Neuronal stem cell (in vitro differentiated cells): ENCODE data around the gene GINS2.

Experiments
- DNase-seq: peaks from one replicate; pipeline ENCODE4 v3.0.0-alpha.2; 2013; ENCODE audit warnings: low spot score
- H2AFZ ChIP-seq: one replicate; pipeline ENCODE4 v1.6.1; 2013; ENCODE audit warnings: mild to moderate bottlenecking, low read length, inconsistent platforms
- H2AK5ac ChIP-seq: 2 replicates; pipeline ENCODE4 v1.6.1; 2013; ENCODE audit warnings: low read depth, mild to moderate bottlenecking, inconsistent platforms, low read length, moderate library complexity, mixed read lengths
- H2BK120ac ChIP-seq: 2 replicates; pipeline ENCODE4 v1.6.1; 2013; ENCODE audit warnings: low read depth, mild to moderate bottlenecking, inconsistent platforms, low read length, moderate library complexity, mixed read lengths
- H2BK12ac ChIP-seq: one replicate; pipeline ENCODE4 v1.6.1; 2013; ENCODE audit warnings: low read length, inconsistent platforms
- H2BK15ac ChIP-seq: 2 replicates; pipeline ENCODE4 v1.6.1; 2013; ENCODE audit warnings: mild to moderate bottlenecking, low read length, inconsistent platforms, mixed read lengths
- H2BK5ac ChIP-seq: one replicate; pipeline ENCODE4 v1.6.1; 2013; ENCODE audit warnings: inconsistent platforms, mild to moderate bottlenecking, low read length, moderate library complexity
- H3K14ac ChIP-seq: one replicate; pipeline ENCODE4 v1.6.1; 2013; ENCODE audit warnings: low read length, inconsistent platforms
- H3K18ac ChIP-seq: 2 replicates; pipeline ENCODE4 v1.6.1; 2013; ENCODE audit warnings: low read length, inconsistent platforms
- H3K23ac ChIP-seq: 2 replicates; pipeline ENCODE4 v1.6.1; 2013; ENCODE audit warnings: low read depth, mild to moderate bottlenecking, mixed read lengths, low read length, inconsistent platforms; ENCODE audit not compliant: poor library complexity
- H3K27ac ChIP-seq: replicated peaks from 3 replicates; pipeline ENCODE4 v1.5.1; 2013; ENCODE audit warnings: low read length, inconsistent platforms
- H3K27me3 ChIP-seq, 3 experiments: 2 replicates each; pipeline ENCODE4 v1.6.1; 2013; ENCODE audit warnings: low read length in 3 of 3, mild to moderate bottlenecking in 2 of 3, inconsistent platforms in 1 of 3, low read depth in 1 of 3, mixed read lengths in 1 of 3, moderate library complexity in 1 of 3; ENCODE audit not compliant: control insufficient read depth in 3 of 3, insufficient read depth in 3 of 3
- H3K36me3 ChIP-seq, 2 donors: replicated peaks in 1 of 2; 2 replicates each; pipeline ENCODE4 v1.6.1; 2013; ENCODE audit warnings: low read length in 2 of 2; ENCODE audit not compliant: control insufficient read depth in 2 of 2, insufficient read depth in 2 of 2
- H3K4ac ChIP-seq: 2 replicates; pipeline ENCODE4 v1.6.1; 2013; ENCODE audit warnings: inconsistent platforms, mild to moderate bottlenecking, low read length, moderate library complexity
- H3K4me1 ChIP-seq, 2 donors: 1 replicate in 1 of 2; 2 replicates in 1 of 2; pipeline ENCODE4 v1.6.1; 2013; ENCODE audit warnings: low read length in 2 of 2, low read depth in 1 of 2; ENCODE audit not compliant: control insufficient read depth in 2 of 2, insufficient read depth in 1 of 2
- H3K4me2 ChIP-seq: one replicate; pipeline ENCODE4 v1.6.1; 2013; ENCODE audit warnings: mild to moderate bottlenecking, low read length, inconsistent platforms; ENCODE audit not compliant: insufficient read depth, poor library complexity, severe bottlenecking
- H3K4me3 ChIP-seq, 2 donors: 2 replicates each; pipeline ENCODE4 v1.5.1; 2013; ENCODE audit warnings: low read length in 2 of 2, mild to moderate bottlenecking in 2 of 2, inconsistent platforms in 1 of 2, moderate library complexity in 1 of 2
- H3K79me1 ChIP-seq: one replicate; pipeline ENCODE4 v1.6.1; 2013; ENCODE audit warnings: low read depth, mild to moderate bottlenecking, inconsistent platforms, low read length, moderate library complexity
- H3K9ac ChIP-seq: one replicate; pipeline ENCODE4 v1.6.1; 2013; ENCODE audit warnings: mild to moderate bottlenecking, low read depth, low read length, inconsistent platforms; ENCODE audit not compliant: poor library complexity
- H3K9me3 ChIP-seq, 2 donors: replicated peaks in 1 of 2; 2 replicates each; pipeline versions ENCODE3 to v1.6.1; 2013; ENCODE audit warnings: low read length in 2 of 2, mild to moderate bottlenecking in 2 of 2, inconsistent platforms in 1 of 2, low read depth in 1 of 2, mixed read lengths in 1 of 2, moderate library complexity in 1 of 2; ENCODE audit not compliant: control insufficient read depth in 2 of 2, insufficient read depth in 1 of 2
- H4K8ac ChIP-seq: one replicate; pipeline ENCODE4 v1.6.1; 2013; ENCODE audit warnings: low read depth, mild to moderate bottlenecking, inconsistent platforms, low read length, moderate library complexity
- H4K91ac ChIP-seq: one replicate; pipeline ENCODE4 v1.6.1; 2013; ENCODE audit warnings: low read length, low read depth, mild to moderate bottlenecking, inconsistent platforms; ENCODE audit not compliant: poor library complexity
- WGBS, 2 donors: extraction: QIAGEN DNeasy Blood & Tissue Kit; methylation state at CpG; one replicate each; pipeline ENCODE4 v1.1.7; 2013; ENCODE audit warnings: missing lambda C conversion rate in 2 of 2, mixed read lengths in 1 of 2; ENCODE audit not compliant: insufficient read length in 2 of 2, insufficient replicate concordance in 1 of 2; ENCODE audit errors: extremely low coverage in 2 of 2; 5-methylcytosine and 5-hydroxymethylcytosine counted together

Gene GINS2

DNA sequence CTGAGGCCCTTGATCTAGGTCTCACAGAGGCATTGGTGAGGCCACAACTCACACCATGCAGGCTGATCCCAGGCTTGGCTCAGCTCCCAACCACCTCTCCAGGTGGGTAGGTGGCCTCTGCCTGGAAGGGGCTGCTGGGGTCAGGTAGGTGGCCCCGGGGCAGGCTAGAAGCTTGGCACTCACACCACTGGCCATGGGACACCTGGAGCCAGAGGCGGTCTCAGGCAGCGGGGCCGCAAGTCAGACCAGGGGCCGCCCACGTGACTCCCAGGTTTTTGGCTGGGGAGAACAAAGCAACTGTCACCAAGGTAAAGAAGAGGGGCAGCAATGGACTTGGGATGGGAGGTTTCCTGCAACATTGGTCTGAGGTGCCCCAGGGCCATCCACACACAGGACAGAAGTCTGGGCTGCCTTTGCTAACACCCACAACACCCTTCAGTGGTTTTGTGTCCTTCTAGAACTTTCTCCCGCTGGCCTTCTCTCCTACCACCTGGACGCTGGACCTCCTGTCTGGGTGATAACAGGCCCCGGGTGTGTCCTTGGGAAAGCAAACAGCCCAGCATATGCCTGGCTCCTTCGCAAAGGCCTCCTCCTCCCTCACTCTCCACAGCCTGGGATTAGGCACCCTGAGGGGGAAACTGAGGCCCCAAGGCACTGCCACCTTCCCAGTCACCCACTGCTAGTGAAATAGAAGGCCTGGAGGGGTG, 45.7 kb upstream of the GINS2 start:
- Histone ChIP-seq H3K4me2 (peak overlapping the region; percentile 28), H3K4me1 (peaks cover 8 to 11% of the 10 kb centered on the region in 2 donors), H3K36me3 (no peaks in the 10 kb centered on the region), H2AK5ac (peak overlapping the region; percentile 16), H2BK5ac (no peak overlapping the region), H3K27ac (no peak overlapping the region), H2BK120ac (no peak overlapping the region), H3K14ac (peak overlapping the region; percentile 61), H4K8ac (no peak overlapping the region), H3K23ac (peak overlapping the region; percentile 68), H3K4me3 (no peak overlapping the region), H3K9ac (no peak overlapping the region), H4K91ac (peak overlapping the region; percentile 34), H3K27me3 (no peaks in the 10 kb centered on the region), H2BK15ac (peak overlapping the region; percentile 66), H2AFZ (no peak overlapping the region), H3K9me3 (no peaks in the 10 kb centered on the region), H3K18ac (peak overlapping the region; percentile 73), H3K4ac (no peak overlapping the region), H2BK12ac (no peak overlapping the region), H3K79me1 (no peaks in the 10 kb centered on the region)
- DNase-seq: no peak
- WGBS, 2 donors: no CpG with 5 or more reads among the region's 10 CpGs

DNA sequence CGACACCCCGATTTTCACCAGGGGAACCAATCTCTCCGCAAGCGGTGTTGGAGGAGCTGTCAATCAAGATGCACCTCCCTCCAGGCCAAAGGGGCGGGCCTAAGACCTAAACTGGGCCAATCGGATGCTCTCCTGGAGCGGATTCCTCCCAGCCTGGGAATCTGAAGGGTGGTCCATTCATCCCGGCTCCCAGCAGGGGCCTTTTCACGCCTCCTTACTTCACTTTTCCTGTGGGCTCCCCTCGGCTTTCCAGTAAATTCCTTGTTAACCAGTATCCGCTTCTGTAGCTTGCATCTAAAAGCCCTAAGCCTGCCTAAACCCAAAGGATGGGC, 45.1 kb upstream of the GINS2 start:
- no peak overlapping the region for H3K9ac ChIP-seq
- no peak overlapping the region for H2BK12ac ChIP-seq
- H3K79me1 ChIP-seq: no peaks in the 10 kb centered on the region
- H2AK5ac ChIP-seq: no peak overlapping the region
- no peak overlapping the region for H3K27ac ChIP-seq
- WGBS, 2 donors: no CpG with 5 or more reads among the region's 11 CpGs
- H2BK5ac ChIP-seq: no peak overlapping the region
- no peak overlapping the region for H3K23ac ChIP-seq
- no peak overlapping the region for H3K18ac ChIP-seq
- H3K27me3 ChIP-seq: no peaks in the 10 kb centered on the region
- H3K9me3 ChIP-seq: no peaks in the 10 kb centered on the region
- no peak overlapping the region for H3K14ac ChIP-seq
- DNase-seq: peak; percentile 71
- H3K4me3 ChIP-seq: no peak overlapping the region
- peaks cover 11% of the 10 kb centered on the region in 2 donors for H3K4me1 ChIP-seq
- H3K36me3 ChIP-seq: no peaks in the 10 kb centered on the region
- H2AFZ ChIP-seq: no peak overlapping the region
- no peak overlapping the region for H2BK15ac ChIP-seq
- no peak overlapping the region for H4K91ac ChIP-seq
- H3K4ac ChIP-seq: no peak overlapping the region
- peak overlapping the region; percentile 28 for H3K4me2 ChIP-seq
- no peak overlapping the region for H4K8ac ChIP-seq
- H2BK120ac ChIP-seq: no peak overlapping the region

DNA sequence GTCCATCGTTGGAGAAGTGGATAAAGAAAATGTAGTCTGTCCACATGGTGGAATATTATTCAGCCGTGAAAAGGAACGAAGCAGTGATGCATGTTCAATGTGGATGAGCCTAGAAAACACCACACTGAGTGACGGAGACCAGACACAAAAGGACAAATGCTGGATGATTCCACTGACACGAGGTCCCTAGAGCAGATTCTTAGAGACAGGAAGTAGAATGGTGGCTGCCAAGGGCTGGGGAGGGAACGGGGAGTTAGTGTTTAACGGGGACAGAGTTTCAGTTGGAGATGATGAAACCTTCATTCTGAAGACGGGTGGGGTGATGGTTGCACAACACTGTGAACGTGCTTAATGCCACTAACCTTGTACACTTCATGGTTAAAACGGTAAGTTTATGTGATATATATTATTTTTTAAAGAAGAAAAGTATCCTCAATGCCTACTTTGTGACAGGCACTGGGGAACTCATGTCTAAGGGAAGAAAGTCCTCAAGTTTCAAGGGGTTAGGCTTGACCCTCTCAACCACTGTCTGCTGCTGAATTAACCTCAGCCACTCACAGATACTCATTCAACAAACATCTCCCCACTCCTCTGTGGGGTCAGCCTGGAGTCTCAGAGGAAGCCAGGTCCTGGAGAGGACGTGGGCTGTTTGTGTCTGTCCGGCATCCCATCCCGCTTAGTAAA, 44.5 kb upstream of the GINS2 start:
- Histone ChIP-seq H2BK15ac (no peak overlapping the region), H3K79me1 (no peaks in the 10 kb centered on the region), H3K4ac (no peak overlapping the region), H4K91ac (no peak overlapping the region), H2BK12ac (no peak overlapping the region), H3K18ac (no peak overlapping the region), H2AK5ac (no peak overlapping the region), H3K36me3 (no peaks in the 10 kb centered on the region), H3K4me2 (peak overlapping the region; percentile 13), H3K23ac (no peak overlapping the region), H3K9ac (no peak overlapping the region), H3K4me1 (peaks cover 11 to 13% of the 10 kb centered on the region in 2 donors), H3K27me3 (no peaks in the 10 kb centered on the region), H3K14ac (no peak overlapping the region), H2BK5ac (no peak overlapping the region), H3K9me3 (no peaks in the 10 kb centered on the region), H3K27ac (no peak overlapping the region), H2BK120ac (no peak overlapping the region), H3K4me3 (no peak overlapping the region), H4K8ac (no peak overlapping the region), H2AFZ (no peak overlapping the region)
- DNase-seq: no peak
- no CpG with 5 or more reads among the region's 13 CpGs for WGBS, 2 donors

DNA sequence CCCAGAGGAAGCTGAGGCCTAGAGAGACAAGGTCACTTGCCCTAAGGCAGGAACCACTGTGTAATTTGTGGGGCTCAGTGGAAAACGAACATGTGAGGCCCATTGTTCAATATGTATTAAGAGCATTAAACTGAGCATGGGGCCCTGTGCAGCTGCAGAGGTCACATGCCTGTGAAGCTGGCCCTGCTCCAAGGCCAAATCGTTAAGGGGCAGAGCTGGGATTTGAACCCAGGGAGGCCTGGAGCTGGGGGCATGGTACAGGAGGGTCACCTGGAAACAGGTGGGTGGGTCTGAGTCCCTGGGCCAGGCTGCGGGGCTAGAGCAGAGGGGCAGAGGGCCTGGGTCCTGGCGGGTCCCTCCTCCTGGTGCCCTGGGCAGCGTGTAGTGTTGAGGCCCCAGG, 42.4 kb upstream of the GINS2 start:
- H3K4me2 ChIP-seq: no peak overlapping the region
- H3K9me3 ChIP-seq: no peaks in the 10 kb centered on the region
- H3K18ac ChIP-seq: peak overlapping the region; percentile 55
- H2AFZ ChIP-seq: no peak overlapping the region
- H2AK5ac ChIP-seq: no peak overlapping the region
- no peak overlapping the region for H3K14ac ChIP-seq
- WGBS, 2 donors: no CpG with 5 or more reads among the region's 5 CpGs
- H3K4me3 ChIP-seq: no peak overlapping the region
- no peak overlapping the region for H2BK5ac ChIP-seq
- H4K91ac ChIP-seq: no peak overlapping the region
- no peak for DNase-seq
- H3K27ac ChIP-seq: no peak overlapping the region
- no peaks in the 10 kb centered on the region for H3K27me3 ChIP-seq
- H2BK12ac ChIP-seq: no peak overlapping the region
- no peak overlapping the region for H3K4ac ChIP-seq
- no peak overlapping the region for H3K23ac ChIP-seq
- no peak overlapping the region for H4K8ac ChIP-seq
- H3K4me1 ChIP-seq: peaks cover 11 to 13% of the 10 kb centered on the region in 2 donors
- peak overlapping the region; percentile 1 for H3K9ac ChIP-seq
- no peak overlapping the region for H2BK120ac ChIP-seq
- H3K79me1 ChIP-seq: no peaks in the 10 kb centered on the region
- H3K36me3 ChIP-seq: no peaks in the 10 kb centered on the region
- peak overlapping the region; percentile 30 for H2BK15ac ChIP-seq
